ENCODE measurements around the gene KASH5.

Gene KASH5

GRCh38 chr19:49438261-49438660, 50.2 kb downstream of the KASH5 start:
- Histone ChIP-seq H3K4me3 (ENCODE audit: low read depth, low read length) (no peak overlapping the region), H3K9me3 (ENCODE audit: control insufficient read depth, insufficient read depth, low read depth, low read length) (no peaks in the 10 kb centered on the region), H3K27ac (ENCODE audit: extremely low read depth, low read depth, low read length) (no peak overlapping the region), H3K4me1 (ENCODE audit: control insufficient read depth, insufficient read depth, low read length) (peaks cover 7% of the 10 kb centered on the region), H3K36me3 (ENCODE audit: control insufficient read depth in 2 of 2, insufficient read depth in 1 of 2, low read length in 2 of 2) (no peaks in the 10 kb centered on the region)
- CTCF ChIA-PET = no interaction called here
- POLR2A ChIA-PET = no interaction called here
- TF ChIP-seq SALL2 (tag by site-specific recombination; IDR thresholded peaks at IDR 0.05; ENCODE audit: borderline replicate concordance) (no peak), ZNF341 (tag by site-specific recombination; IDR thresholded peaks at IDR 0.05; ENCODE audit: low read depth) (peak; percentile 99), MEIS1 (CRISPR knock-in tag; IDR thresholded peaks at IDR 0.05; ENCODE audit: borderline replicate concordance) (no peak), ZNF529 (tag by site-specific recombination; IDR thresholded peaks at IDR 0.05; ENCODE audit: insufficient replicate concordance) (no peak), ZNF366 (tag by site-specific recombination; conservative IDR thresholded peaks at IDR 0.05) (peak; percentile 32), PRDM10 (tag by site-specific recombination; IDR thresholded peaks at IDR 0.05) (0 out of 2 replicates have a peak, but pooled peaks have one; percentile 15), SP2 (tag by site-specific recombination; IDR thresholded peaks at IDR 0.05) (peak; percentile 23; the same call in 1 of the 2 replicates)
- TF ChIP-seq, protein P1, sequence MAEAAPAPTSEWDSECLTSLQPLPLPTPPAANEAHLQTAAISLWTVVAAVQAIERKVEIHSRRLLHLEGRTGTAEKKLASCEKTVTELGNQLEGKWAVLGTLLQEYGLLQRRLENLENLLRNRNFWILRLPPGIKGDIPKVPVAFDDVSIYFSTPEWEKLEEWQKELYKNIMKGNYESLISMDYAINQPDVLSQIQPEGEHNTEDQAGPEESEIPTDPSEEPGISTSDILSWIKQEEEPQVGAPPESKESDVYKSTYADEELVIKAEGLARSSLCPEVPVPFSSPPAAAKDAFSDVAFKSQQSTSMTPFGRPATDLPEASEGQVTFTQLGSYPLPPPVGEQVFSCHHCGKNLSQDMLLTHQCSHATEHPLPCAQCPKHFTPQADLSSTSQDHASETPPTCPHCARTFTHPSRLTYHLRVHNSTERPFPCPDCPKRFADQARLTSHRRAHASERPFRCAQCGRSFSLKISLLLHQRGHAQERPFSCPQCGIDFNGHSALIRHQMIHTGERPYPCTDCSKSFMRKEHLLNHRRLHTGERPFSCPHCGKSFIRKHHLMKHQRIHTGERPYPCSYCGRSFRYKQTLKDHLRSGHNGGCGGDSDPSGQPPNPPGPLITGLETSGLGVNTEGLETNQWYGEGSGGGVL (tag by site-specific recombination; IDR thresholded peaks at IDR 0.05) = peak; percentile 60

DNA sequence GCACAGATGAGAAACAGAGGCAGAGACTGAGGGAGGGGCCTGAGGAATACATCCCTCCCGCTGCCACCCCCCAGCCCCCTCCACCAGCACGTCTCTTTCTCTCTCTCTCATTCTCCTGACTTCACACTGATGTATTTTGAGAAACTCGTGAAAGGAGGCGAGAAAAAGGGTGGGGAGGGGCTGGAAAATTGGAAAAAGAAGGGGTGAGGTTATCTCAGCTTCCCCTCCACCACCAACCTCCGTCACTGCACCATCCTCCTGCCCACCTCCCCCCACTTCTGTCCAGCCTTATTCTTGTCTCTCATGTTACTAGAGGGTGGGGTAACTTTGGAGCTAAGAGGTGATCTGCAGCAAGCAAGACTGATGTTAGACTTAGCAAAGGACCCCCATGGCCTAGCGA, 51.8 kb downstream of the KASH5 start:
- ChIA-PET POLR2A (interaction anchor here (0.7 to 1.0 kb wide), 3 partner anchors 12 to 48 kb away, joined by 3 read pairs; partner anchors contain the start of genes ALDH16A1 and PIH1D1), CTCF (interaction anchor here (1.2 to 2.4 kb wide), 3 partner anchors 10 to 48 kb away, joined by 4 to 15 read pairs (median 5); no protein-coding TSS in a partner anchor)
- TF ChIP-seq PRDM10 (tag by site-specific recombination; IDR thresholded peaks at IDR 0.05) (no peak), ZNF670 (tag by site-specific recombination; IDR thresholded peaks at IDR 0.05; ENCODE audit: low read depth) (no peak), SP7 (tag by site-specific recombination; IDR thresholded peaks at IDR 0.05) (no peak)
- TF ChIP-seq, protein P2, sequence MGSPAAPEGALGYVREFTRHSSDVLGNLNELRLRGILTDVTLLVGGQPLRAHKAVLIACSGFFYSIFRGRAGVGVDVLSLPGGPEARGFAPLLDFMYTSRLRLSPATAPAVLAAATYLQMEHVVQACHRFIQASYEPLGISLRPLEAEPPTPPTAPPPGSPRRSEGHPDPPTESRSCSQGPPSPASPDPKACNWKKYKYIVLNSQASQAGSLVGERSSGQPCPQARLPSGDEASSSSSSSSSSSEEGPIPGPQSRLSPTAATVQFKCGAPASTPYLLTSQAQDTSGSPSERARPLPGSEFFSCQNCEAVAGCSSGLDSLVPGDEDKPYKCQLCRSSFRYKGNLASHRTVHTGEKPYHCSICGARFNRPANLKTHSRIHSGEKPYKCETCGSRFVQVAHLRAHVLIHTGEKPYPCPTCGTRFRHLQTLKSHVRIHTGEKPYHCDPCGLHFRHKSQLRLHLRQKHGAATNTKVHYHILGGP (tag by site-specific recombination; IDR thresholded peaks at IDR 0.05) = no peak
- H3K36me3 ChIP-seq (ENCODE audit: control insufficient read depth in 2 of 2, insufficient read depth in 1 of 2, low read length in 2 of 2) = no peaks in the 10 kb centered on the region
- H3K4me1 ChIP-seq (ENCODE audit: control insufficient read depth, insufficient read depth, low read length) = peaks cover 7% of the 10 kb centered on the region
- H3K9me3 ChIP-seq (ENCODE audit: control insufficient read depth, insufficient read depth, low read depth, low read length) = no peaks in the 10 kb centered on the region
- H3K4me3 ChIP-seq (ENCODE audit: low read depth, low read length) = no peak overlapping the region
- H3K27ac ChIP-seq (ENCODE audit: extremely low read depth, low read depth, low read length) = no peak overlapping the region

All from HEK293 (cell line).